H4 (cell line): ENCODE data around the gene DLGAP1. TPM values are rescaled to one million over a fixed set of nuclear protein-coding genes. Genes with fewer than 3 reads are reported as not detected.

ENCODE experiments used
- DNase-seq: peaks from one replicate; pipeline ENCODE4 v3.0.0-alpha.2; 2015; ENCODE audit warnings: low spot score
- total RNA-seq: library from RNA; depleted of rRNA; stranded (reverse); fragments of >200 nt; shearing (Covaris generic); gene quantifications from 2 replicates; pipeline ENCODE4 v1.2.3, GENCODE V29; 2014

Gene DLGAP1
- total RNA-seq, 1 experiment from 2014 or later = not detected

DNA sequence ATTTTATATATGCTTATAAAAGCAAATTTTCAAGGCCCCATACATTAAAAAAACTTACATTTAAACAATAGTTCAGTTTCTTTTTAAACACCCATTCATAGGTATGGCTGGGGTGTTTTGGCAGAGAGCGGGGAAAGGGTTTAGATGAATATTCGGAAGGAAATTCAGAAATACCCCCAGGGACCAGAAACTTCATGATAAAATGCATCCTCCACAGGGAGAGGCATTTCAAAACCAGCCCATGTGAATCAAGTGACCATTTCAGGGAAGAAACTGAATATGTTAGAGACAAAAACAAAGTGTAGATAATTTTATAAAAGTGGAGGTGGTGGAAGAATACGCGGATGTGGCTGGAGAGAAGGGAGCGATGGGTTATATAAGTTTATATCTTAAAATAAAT lies 678.0 kb downstream of the DLGAP1 start:
- no peak for DNase-seq

DNA sequence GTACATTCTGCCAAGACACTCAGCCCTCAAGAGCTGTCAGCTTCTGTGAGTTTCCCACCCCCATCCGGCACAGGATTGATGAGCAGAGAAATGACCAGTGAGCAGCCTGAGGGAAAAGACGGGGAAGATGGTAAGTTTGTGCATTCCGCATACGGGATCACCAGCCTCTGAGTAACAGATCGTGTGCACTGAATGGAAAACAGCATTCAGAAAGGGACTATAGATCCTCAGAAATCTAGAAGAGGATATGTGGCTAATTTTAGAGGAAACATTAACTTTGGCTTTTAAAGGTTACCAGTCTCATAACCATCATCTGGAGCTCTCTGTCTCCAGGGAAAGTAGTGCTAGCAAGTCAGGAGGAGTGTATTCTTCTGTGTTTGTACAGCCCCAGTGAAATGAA lies 679.1 kb downstream of the DLGAP1 start:
- DNase-seq = no peak

DNA sequence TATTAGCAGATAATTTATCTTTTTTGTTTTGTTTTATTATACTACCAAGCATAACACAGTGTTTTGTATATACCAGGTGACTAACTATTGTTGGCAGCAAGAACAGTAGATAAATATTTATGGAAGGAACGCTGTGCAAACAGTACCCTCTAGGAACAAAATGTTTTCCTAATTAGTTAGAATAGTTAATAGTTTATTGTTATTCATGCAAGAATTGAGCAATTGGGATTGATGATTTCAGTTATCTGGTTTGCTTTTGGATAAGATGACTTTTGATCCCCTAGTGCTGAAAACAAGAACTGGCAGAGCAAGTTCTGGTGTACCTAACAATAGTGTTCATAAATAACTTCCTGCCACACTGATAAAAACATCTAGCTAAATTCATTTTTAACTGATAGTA lies 681.8 kb downstream of the DLGAP1 start:
- no peak for DNase-seq

DNA sequence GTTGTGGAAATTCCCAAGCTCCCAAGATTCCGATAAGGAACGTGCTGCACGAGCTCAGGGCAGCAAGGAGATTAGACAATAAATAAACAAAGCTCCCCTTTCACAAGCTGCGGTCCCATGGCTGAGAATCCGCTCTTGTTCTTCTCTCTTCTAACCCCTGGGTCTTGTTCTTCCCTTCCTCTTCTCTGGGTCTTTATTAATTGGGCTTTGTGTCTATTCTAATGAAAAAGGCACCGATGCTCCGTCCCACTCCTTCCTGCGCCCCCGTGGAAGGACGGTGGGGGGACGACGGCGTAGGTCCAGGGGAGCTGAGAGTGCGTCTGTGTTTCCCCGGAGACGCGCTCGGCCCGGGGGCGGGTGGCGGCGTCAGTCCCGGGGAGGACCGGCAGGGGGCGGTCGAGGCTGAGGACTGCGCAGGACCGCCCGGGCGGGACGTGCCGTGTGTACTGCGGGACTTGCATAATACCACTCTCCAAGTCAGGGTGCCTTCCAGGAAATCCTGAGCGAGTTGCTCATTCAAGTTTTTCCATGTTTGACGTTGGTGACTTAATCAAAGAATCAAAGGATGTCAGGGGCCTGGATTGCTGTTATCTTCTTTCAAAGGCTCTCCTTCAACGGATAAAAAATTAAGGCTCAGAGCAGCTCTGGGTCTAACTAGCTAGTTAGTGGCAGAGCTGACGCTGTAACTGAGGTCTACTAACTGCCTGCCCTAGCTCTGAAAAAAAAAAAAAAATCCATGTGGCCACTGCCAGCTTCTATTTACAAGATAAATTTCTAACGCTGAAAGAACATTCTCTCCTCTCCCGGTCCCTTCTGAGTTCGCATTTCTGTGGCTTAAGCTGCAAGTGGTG lies 683.8 kb downstream of the DLGAP1 start:
- peak; percentile 90 for DNase-seq

DNA sequence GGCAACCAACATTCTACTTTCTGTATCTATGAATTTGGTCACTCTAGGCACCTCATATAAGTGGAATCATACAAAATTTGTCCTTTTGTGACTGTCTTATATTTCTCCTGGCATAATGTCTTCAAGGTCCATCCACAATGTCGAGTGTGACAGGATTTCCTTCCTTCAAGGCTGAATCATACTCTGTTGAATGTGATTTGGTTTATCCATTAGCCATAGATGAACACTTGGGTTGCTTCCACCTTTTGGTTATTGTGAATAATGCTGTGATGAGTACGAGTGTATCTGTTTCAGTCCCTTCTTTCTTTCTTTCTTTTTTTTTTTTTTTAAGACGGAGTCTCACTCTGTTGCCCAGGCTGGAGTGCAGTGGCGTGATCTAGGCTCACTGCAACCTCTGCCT lies 693.8 kb downstream of the DLGAP1 start:
- no peak for DNase-seq

DNA sequence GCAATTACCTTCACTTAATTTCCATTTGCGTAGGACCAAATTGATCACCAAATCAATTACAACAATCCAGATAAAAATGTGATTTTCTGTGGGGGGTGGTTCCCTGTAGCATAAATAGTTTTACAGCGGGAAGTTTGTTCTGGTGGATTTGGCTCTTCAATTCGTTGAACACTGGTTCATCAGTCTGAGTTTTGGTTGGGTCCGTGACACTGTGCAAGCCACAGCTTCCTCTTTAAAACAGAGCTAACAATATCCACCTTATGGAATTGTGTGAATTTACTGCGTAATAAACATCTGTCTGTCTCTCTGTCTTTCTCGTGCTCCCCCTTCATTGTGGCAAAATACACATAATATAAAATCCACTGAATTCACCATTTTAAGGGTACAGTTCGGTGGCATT lies 694.4 kb downstream of the DLGAP1 start:
- DNase-seq = no peak

DNA sequence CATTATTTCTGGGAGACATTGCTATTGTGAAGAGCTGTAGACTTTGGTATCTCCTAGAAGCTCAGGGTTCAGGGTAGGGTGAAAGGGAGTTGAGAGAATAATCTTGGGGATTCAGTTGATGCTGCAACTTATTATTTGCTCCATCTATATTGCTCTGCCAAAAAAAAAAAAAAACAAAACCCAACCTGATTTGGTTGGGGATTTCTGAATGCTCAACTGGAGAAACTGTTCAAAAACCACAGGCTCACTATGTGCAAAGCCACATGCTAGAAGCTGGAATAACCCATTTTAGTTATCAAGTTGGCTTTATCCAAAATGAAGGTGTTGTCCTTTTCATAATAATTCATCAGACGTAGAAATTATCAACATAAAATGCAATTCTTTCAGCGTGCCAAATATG lies 696.0 kb downstream of the DLGAP1 start:
- no peak for DNase-seq

DNA sequence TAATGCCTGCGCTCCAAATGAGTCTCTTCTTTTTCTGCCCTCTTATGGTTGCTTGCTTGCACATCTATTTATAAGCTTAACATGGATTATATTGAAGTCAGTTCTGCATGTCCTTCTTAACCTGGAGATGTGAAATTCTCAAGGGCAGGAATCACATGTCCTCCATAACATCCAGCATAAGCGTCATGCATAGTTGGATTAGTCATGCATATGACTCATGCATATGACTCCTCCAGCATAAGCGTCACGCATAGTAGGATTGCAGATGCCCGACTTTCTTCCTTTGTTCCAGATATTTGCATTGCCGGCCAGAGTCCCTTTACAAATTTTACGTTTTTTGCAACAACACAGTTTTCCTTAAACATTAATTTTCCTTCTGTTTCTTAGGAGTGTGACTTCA lies 696.6 kb downstream of the DLGAP1 start:
- peak; percentile 68 for DNase-seq

DNA sequence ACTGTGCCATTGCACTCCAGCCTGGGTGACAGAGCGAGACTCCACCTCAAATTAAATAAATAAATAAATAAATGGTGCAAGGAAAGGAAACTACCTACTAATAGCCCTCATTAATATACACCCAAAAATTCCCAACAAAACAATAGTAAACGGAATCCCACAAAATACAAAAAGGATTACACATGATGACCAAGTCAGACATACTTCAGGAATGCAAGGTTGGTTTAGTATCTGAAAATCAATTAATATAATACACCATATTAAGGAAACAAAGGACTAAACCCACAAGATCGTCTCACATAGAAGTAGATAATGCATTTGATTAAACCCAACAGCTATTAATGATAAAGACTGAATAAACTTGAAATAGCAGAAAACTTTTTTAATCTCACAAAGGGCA lies 697.7 kb downstream of the DLGAP1 start:
- no peak for DNase-seq

DNA sequence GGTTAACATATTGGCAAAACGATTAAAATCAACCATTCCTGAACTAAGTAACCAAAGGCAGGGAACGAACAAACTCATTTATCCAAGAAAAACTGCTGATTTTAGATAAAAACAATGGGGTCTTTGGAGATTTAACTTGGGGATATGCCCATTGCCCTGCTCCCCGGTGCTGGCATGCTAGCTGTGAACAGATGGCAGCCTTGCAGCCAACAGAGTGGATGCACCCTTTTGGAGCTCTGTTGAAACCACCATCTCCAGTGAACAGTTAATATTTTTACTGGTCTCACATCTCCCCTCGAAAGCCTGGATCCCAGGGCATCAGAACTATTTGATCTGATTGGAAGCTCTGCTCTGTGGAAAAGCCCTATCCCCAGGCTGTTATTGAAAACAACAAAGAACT lies 702.0 kb downstream of the DLGAP1 start:
- DNase-seq = no peak

DNA sequence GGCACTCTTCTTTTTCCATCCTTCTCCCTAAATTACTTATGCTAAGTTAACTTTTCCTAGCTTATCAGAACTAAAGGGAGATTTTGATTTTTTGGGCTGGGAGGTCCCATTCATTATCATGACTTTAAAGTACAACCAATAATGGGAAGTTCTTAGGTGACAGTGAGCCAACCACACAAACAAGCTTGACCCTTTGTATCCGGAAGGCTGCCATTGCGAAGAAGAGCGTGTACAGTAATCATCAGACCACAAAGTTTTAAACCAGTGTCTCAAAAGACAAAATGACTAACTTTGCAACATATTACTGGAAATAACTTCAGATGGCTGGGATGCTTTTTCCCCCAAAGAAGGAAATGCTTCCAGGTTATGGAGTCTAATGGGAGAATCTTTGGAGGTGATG lies 707.0 kb downstream of the DLGAP1 start:
- no peak for DNase-seq

DNA sequence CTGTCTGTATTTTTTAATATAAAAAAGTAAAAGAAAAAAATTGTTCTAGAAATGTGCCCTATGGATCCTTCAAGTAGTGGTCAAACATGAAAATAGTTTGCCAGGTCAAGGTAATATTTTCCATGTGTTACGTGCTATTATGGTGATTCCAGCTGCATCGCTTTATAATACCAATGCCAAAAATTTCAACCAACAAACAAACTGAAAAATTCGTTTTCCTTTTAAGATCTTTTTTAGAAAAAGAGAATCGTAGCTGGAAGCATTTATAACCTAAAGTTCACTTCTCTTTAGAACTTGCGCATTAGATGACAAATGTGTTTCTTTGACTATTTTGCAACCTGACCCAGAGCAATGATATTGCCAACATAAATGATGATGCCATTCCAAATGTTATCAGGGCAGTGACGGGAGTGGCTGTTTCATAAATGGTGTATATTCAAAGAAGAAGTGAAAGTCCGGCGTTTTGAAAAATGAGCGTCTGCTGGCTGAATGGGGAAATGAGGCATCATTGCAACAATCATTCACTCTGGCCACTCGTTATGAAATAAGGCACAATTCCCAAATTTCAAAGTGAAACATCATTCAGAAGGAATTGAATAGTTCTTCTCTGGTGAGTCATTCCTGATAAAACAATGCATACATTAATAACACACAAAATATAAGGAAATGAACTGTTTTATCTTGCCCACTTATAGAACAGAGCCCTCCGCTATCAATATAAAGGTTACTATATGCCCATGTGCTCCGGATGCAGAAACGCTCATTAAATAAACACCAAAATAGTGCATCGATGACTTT lies 707.7 kb downstream of the DLGAP1 start:
- no peak for DNase-seq

DNA sequence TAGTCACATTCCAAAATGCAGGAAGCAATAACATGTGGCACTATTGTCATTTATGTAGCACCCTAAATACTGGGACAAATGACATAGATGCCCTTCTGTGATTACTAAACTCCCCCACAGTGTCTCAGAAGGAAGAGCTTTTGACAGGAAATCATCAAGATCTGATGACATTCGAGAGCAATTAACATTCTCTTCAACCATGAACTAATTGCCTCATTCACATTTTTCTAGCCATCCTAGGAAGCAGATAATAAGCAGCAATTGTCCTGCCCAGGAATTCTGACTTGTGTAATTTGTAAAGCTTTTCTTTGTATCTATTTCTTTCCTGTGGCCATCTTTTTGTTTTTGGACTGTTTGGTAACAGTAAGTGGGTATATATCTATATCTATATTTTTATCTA lies 712.6 kb downstream of the DLGAP1 start:
- no peak for DNase-seq

DNA sequence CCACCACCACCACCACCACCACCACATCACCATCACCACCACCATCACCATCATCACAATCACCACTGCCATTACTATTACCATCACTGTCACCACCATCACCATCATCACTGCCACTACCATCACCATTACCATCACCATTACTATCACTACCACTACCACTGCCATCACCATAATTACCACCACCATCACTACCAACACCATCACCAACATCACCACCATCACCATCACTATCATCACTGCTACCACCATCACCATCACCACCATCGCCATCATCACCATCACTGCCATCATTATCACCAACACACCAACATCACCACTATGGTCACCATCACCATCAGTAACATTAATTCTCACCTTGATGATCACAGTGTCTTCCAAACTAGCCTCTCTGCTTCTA lies 713.8 kb downstream of the DLGAP1 start:
- no peak for DNase-seq

DNA sequence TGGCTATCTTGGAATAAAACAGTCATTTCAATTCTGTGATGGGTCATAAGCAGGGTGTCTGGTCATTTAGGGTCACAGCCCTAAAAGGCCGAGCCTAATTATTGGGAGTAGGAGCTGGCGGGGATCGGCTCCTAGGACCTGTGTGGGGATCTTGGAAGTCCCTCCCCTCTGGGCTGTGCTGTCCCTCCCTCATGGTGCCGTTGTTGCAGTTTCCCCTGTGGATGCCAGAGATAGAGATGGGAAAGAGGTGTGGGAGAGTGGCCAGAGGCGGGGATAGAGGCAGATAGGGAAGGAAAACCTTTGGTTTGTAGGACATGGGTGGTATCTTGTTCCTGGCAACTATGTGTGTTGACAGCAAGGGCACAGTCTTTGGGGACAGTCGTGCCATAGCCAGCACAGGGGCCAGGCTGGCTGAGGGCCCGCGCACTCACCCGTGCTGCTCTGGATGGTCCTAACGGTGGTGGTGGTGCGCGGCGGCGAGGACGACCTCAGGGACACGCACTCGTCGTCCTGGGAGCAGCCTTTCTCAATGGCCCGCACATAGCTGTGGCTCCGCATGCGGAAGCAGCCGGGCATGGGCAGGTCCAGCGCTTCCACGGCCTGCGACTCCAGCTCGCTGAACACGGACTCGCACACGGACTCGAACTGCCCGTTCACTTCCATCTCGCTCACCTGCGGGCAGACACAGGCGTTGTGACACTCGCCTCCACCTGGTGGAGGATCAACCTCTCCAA lies 726.2 kb downstream of the DLGAP1 start:
- no peak for DNase-seq

DNA sequence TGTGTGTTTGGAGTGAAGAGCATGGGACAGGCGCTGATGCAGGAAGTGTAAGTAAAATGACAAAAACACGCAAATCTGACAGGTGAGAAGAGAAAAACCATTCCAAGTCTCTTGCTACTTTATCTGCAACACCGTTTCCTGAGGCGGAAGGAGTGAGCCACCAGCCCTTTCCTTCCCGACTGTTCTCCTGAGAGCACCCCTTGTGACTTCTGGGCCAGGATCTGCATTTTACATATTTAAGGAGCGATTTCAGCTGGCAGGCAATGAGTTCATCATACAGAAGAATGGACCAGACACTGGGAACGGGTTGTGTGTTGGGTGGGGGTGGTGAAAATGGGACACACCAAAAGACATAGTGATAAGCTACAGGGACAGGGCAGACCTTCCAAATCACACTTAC lies 727.8 kb downstream of the DLGAP1 start:
- DNase-seq = no peak

DNA sequence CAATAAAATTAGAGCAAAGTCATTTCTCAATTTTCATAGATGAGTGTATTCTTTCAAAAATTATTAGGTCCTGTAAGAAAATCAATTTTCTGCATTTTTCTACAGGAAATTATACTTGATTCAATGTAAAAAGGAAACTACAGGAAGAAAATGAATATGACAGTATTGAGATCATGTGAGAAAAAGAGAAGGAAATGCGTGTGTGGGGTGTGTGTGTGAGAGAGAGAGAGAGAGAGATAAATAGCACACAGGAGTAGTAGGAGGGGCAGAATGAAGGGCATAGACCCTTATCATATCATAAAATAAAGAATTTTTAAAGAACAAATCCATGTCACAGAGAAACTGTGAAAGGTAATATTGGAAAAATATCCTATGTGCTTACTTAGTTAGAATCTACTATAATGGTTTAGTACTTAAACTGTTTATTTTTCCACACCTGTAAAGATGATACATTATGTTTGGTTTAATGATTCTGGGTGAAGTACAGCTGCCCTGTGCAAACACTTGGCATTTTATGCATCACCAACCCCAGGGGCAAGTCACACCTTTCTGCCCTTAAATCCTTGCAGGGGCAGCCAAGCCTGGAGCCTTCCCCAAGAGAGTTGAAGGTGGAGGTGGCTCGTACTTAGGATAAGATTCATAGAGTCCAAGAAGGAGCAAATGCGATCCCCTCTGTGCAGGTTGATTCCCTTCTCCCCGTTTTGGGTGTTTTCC lies 728.7 kb downstream of the DLGAP1 start:
- DNase-seq = no peak

DNA sequence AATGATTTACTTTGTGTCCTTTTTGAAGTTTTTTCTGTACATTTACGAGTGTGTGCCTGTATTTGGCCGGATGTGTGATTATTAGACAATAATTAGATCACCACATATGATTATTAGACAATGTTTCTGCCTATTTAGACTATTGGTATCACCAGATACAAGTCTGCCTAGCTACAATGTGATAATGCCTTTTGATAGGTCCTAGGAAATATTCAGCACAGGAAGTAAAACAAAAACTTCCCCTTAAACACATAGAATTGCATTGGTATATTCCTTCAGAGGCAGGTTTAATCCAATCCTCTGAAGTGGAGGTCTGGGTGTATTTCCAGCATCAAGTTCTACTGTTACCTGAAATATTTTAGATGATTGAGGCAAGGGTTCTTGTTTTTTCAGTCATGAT lies 730.0 kb downstream of the DLGAP1 start:
- DNase-seq = no peak

DNA sequence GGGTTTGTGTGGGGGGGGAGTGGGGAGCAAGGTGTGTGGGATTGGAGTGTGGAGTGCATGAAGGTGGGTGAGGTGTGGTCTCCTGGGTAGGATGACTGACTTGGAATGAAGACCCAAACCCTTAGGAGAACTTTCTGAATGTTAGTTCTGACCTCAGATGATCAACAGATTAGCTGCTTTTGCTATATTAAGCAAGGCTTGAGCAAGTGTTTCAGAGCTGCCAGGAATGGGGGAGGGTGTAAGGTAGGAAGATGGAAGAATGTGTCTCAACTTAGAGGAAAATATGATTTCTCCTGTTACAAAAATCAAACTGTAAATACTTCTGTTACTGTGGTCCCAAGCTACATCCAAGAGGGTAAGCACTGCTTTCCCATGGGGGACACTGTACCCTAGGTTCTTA lies 731.6 kb downstream of the DLGAP1 start:
- no peak for DNase-seq

DNA sequence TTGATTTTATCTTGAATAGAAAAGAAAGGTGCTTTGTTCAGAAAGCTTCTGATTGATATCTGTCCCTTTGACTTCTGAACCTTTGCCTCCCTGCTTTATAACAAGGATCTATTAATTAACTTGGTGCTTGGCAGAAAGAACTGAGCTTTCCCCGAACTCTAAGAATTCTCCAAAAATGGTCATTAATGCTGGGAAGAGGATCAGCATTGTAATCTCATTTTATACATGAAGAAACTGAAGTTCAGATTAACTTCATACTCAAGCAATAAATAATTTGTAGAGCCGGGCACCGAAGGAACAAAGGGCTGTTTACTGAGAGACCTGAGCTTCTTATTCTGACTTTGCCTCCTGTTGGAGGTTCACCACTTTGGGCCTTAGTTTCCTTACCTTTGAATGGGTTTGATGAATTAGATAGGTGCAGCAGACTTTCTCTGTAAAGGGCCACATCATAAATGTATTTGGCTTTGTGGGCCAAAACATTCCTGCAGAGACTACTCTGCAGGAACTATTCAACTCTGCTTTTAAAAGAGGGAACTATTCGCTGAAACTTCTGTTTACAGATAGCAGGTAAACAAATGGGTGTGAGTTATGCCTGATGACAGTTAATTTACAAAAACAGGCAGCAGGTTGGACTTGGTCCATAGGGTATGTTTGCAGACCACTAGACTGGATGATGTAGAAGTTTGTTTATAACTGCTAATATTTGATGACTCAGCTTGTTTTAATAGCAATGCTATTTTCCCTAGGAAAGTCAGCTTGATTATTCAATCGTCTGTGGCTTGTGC lies 732.3 kb downstream of the DLGAP1 start:
- DNase-seq = peak; percentile 68
